Measurements from ENCODE around the gene RAD51B.

RAD51B gene

GRCh38 chr14:68598089-68598488 is 778.5 kb downstream of the RAD51B start:
- H3K4me3 ChIP-seq (ENCODE audit: low read depth, low read length): no peak overlapping the region
- no peak for TF ChIP-seq CTCF (IDR thresholded peaks at IDR 0.05; ENCODE audit: borderline replicate concordance, insufficient read depth, low read depth, low read length)

GRCh38 chr14:68598621-68599447 is 779.3 kb downstream of the RAD51B start:
- H3K4me3 ChIP-seq (ENCODE audit: low read depth, low read length): no peak overlapping the region
- TF ChIP-seq CTCF (IDR thresholded peaks at IDR 0.05; ENCODE audit: borderline replicate concordance, insufficient read depth, low read depth, low read length): no peak

- no peak overlapping the region for H3K4me3 ChIP-seq (ENCODE audit: low read depth, low read length)
- TF ChIP-seq CTCF (IDR thresholded peaks at IDR 0.05; ENCODE audit: borderline replicate concordance, insufficient read depth, low read depth, low read length): no peak
Measured at GRCh38 chr14:68599896-68600610, 780.5 kb downstream of the RAD51B start.

- no peak overlapping the region for H3K4me3 ChIP-seq (ENCODE audit: low read depth, low read length)
Measured at GRCh38 chr14:68602507-68602906, 782.9 kb downstream of the RAD51B start.

GRCh38 chr14:68603533-68604360 is 784.2 kb downstream of the RAD51B start:
- H3K4me3 ChIP-seq (ENCODE audit: low read depth, low read length): no peak overlapping the region
- TF ChIP-seq CTCF (IDR thresholded peaks at IDR 0.05; ENCODE audit: borderline replicate concordance, insufficient read depth, low read depth, low read length): no peak

More at GRCh38 chr14:68602507-68602906, 782.9 kb downstream of the RAD51B start:
- TF ChIP-seq CTCF (IDR thresholded peaks at IDR 0.05; ENCODE audit: borderline replicate concordance, insufficient read depth, low read depth, low read length): no peak

GRCh38 chr14:68604361-68604730 is 784.8 kb downstream of the RAD51B start:
- H3K4me3 ChIP-seq (ENCODE audit: low read depth, low read length): no peak overlapping the region
- TF ChIP-seq CTCF (IDR thresholded peaks at IDR 0.05; ENCODE audit: borderline replicate concordance, insufficient read depth, low read depth, low read length): no peak
